Left ventricle myocardium inferior (tissue), 1 donor: ENCODE measurements around the gene SORCS2. TPM values are rescaled to one million over a fixed set of nuclear protein-coding genes. Genes with fewer than 3 reads are reported as not detected.

ENCODE experiments used
- DNase-seq: peaks from one replicate; pipeline ENCODE4 v3.0.0-alpha.2; 2020
- H3K27ac ChIP-seq: fragments of 200-600 bp; replicated peaks from 2 replicates; pipeline ENCODE4 v1.8.0; 2021
- H3K27me3 ChIP-seq: fragments of 200-600 bp; 2 replicates; pipeline ENCODE4 v1.8.0; 2021; ENCODE audit warnings: low read depth
- H3K36me3 ChIP-seq: fragments of 200-600 bp; 2 replicates; pipeline ENCODE4 v1.8.0; 2021
- H3K4me1 ChIP-seq: fragments of 200-600 bp; 2 replicates; pipeline ENCODE4 v1.8.0; 2021
- H3K4me3 ChIP-seq: fragments of 200-600 bp; 2 replicates; pipeline ENCODE4 v1.8.0; 2021; ENCODE audit warnings: mild to moderate bottlenecking, moderate library complexity
- H3K9me3 ChIP-seq: fragments of 200-600 bp; replicated peaks from 2 replicates; pipeline ENCODE4 v1.8.0; 2021
- intact Hi-C: fragments of 100-400 bp; cut with micrococcal nuclease; formaldehyde crosslinking; loops from one replicate; pipeline ENCODE4 v1.11.0; 2022
- total RNA-seq: library from RNA; stranded (reverse); fragmentation: NEBNext Ultra II Directional; extraction: Animal tissue kit (Norgen Biotek cat#: 25700); gene quantifications from one replicate; pipeline ENCODE4 v1.2.1, GENCODE V29; 2021
- TF ChIP-seq, protein P1 (sequence below): fragments of 200-600 bp; IDR thresholded peaks from 2 replicates; pipeline ENCODE4 v1.8.0; 2021; ENCODE audit warnings: antibody characterized with exemption, mild to moderate bottlenecking, borderline replicate concordance
- donor health status: DM: no; HTN: yes; CAD: no; lungs with severe emphysema.

Gene SORCS2
- total RNA-seq, 1 donor from 2014 or later, result 1.2 TPM

- Histone ChIP-seq H3K9me3 (peaks cover 6% of the 10 kb centered on the region), H3K27me3 (no peaks in the 10 kb centered on the region), H3K27ac (no peak overlapping the region), H3K4me3 (no peak overlapping the region), H3K36me3 (no peaks in the 10 kb centered on the region), H3K4me1 (peaks cover 14% of the 10 kb centered on the region)
- TF ChIP-seq, protein P1, sequence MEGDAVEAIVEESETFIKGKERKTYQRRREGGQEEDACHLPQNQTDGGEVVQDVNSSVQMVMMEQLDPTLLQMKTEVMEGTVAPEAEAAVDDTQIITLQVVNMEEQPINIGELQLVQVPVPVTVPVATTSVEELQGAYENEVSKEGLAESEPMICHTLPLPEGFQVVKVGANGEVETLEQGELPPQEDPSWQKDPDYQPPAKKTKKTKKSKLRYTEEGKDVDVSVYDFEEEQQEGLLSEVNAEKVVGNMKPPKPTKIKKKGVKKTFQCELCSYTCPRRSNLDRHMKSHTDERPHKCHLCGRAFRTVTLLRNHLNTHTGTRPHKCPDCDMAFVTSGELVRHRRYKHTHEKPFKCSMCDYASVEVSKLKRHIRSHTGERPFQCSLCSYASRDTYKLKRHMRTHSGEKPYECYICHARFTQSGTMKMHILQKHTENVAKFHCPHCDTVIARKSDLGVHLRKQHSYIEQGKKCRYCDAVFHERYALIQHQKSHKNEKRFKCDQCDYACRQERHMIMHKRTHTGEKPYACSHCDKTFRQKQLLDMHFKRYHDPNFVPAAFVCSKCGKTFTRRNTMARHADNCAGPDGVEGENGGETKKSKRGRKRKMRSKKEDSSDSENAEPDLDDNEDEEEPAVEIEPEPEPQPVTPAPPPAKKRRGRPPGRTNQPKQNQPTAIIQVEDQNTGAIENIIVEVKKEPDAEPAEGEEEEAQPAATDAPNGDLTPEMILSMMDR, result no peak
- DNase-seq, result no peak
- intact Hi-C loops, result no loop called here
These were observed 55.2 kb downstream of the SORCS2 start for GRCh38 chr4:7247521-7247920.

DNA sequence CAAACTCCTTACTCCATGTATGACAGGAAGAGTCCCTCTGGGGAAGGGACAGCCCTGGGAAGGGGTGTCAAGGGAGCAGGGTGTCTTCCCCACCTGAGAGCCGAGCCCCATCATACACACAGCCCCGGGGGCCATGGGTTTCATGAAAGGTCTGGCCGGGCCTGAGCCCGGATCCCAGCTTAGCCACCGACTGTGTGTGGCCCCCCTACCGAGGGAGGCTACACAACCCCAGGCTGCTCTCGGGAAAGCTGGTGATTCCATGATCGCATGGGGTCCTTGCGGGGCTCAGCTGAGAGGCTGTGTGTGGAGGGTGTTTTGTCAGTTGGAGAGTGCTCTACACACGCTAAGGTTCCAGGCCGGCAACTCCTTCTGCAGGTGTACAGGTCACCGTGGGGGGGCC lies 55.6 kb downstream of the SORCS2 start:
- H3K4me1 ChIP-seq, result peaks cover 18% of the 10 kb centered on the region
- intact Hi-C loops, result no loop called here

GRCh38 chr4:7248857-7249256 lies 56.5 kb downstream of the SORCS2 start:
- Histone ChIP-seq H3K9me3 (peaks cover 6% of the 10 kb centered on the region), H3K4me3 (no peak overlapping the region), H3K27me3 (no peaks in the 10 kb centered on the region), H3K4me1 (peaks cover 18% of the 10 kb centered on the region), H3K27ac (no peak overlapping the region), H3K36me3 (no peaks in the 10 kb centered on the region)
- intact Hi-C loops, result no loop called here
- TF ChIP-seq, protein P1, result no peak
- DNase-seq, result no peak

More for the DNA sequence above, 55.6 kb downstream of the SORCS2 start:
- no peaks in the 10 kb centered on the region for H3K27me3 ChIP-seq
- TF ChIP-seq, protein P1, result no peak
- H3K4me3 ChIP-seq, result no peak overlapping the region
- no peak for DNase-seq
- H3K36me3 ChIP-seq, result no peaks in the 10 kb centered on the region
- peaks cover 6% of the 10 kb centered on the region for H3K9me3 ChIP-seq
- no peak overlapping the region for H3K27ac ChIP-seq

DNA sequence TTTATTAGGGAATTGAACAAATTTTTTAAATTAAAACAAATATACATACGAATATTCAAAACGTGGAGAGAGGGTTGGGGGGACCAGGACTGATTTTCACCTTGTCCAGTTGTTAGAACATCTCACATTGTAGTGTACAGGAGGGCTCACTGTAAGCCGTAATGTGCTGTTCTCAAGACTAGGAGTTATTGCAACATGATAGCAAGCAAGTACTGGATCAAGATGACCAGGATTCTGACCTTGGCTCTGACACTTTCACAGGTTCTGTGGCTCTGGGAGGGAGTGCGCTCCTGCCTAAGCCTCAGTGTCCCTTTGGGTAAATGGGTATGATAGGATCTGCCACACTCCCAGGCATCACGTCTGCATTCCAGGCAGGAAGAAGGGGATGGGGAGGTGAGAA lies 59.0 kb downstream of the SORCS2 start:
- no peak overlapping the region for H3K4me3 ChIP-seq
- no peak for DNase-seq
- intact Hi-C loops, result no loop called here
- TF ChIP-seq, protein P1, result no peak
- no peak overlapping the region for H3K27ac ChIP-seq
- peaks cover 30% of the 10 kb centered on the region for H3K4me1 ChIP-seq
- no peaks in the 10 kb centered on the region for H3K27me3 ChIP-seq
- peaks cover 6% of the 10 kb centered on the region for H3K9me3 ChIP-seq
- no peaks in the 10 kb centered on the region for H3K36me3 ChIP-seq

GRCh38 chr4:7252051-7252450 lies 59.7 kb downstream of the SORCS2 start:
- H3K4me1 ChIP-seq, result peaks cover 37% of the 10 kb centered on the region
- TF ChIP-seq, protein P1, result no peak
- peaks cover 6% of the 10 kb centered on the region for H3K9me3 ChIP-seq
- no peak overlapping the region for H3K27ac ChIP-seq
- H3K4me3 ChIP-seq, result no peak overlapping the region
- intact Hi-C loops, result no loop called here
- no peaks in the 10 kb centered on the region for H3K27me3 ChIP-seq
- no peak for DNase-seq
- H3K36me3 ChIP-seq, result no peaks in the 10 kb centered on the region
